HG03097 (cell line): ENCODE results near the gene BCL7A.

Experiments used
- ATAC-seq: cut with Tn5 transposase; IDR thresholded peaks from one replicate; pipeline ENCODE4 v1.9.1; 2021; ENCODE audit not compliant: unreplicated experiment, low FRiP score

Gene BCL7A

GRCh38 chr12:122072031-122072970 lies 50.6 kb downstream of the BCL7A start:
- no peak for ATAC-seq

GRCh38 chr12:122073815-122074214 lies 52.1 kb downstream of the BCL7A start:
- ATAC-seq: no peak

- no peak for ATAC-seq
Observed at GRCh38 chr12:122076743-122077495, 55.2 kb downstream of the BCL7A start.

DNA sequence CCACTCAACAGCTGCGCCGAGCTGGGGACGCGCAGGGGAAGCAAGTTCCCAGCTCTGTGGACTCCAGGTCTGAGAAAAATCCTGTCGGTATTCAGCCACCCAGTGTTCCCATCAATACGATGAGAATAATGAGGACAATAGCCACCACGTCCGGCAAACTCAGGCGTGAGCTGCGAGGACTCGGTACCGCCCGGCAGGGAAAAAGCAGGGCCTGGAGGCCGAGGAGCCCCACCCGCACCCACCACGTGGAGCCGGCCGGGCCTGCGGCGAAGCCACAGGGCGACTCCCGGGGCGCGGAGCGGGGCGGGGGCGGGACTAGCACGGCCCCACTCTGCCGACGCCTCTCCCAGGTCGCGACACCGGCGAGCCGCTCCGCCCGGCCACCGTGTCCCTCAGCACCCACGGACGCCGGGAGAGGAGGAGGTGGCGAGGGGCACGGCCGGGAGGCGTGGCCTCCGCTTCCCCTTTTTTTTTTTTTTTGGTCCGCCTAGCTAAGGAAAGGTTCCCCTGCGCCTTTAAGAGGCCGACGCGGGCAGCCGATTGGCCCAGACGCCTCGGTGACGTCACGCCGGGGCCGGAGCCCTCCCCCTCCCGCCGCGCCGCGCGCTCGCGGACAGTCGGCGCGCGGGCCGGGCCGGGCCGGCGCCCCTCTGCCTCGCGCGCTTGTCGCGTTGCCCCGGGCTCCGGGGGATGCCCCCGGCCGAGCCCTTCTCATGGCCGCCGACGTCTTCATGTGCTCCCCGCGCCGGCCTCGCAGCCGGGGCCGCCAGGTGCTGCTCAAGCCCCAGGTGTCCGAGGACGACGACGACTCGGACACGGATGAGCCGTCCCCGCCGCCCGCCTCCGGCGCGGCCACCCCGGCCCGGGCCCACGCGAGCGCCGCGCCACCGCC lies 56.7 kb downstream of the BCL7A start, which contains the start of gene MLXIP:
Gene MLXIP (plus strand): TSS at position 616 of the 892 bp plus-strand sequence. CDS start 98 bp downstream, at position 714.
- ATAC-seq: peak; percentile 60

DNA sequence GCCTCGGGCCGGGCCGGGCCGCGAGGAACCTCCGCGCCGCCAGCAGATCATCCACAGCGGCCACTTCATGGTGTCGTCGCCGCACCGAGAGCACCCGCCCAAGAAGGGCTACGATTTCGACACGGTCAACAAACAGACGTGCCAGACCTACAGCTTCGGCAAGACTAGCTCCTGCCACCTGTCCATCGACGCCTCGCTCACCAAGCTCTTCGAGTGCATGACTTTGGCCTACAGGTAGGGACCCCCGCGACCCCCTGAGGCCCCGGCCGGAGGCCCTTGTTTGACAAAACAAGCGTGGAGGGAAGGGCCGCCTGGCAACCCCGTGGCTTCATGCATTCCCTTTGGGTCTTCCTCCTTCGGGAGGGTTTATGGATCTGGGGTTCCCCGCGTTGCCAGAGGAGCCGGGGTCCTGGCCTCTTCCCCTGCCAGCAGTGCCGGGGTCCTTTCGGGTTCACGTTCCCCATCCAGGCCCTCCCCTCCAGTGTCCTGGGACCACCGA lies 57.4 kb downstream of the BCL7A start:
- no peak for ATAC-seq

GRCh38 chr12:122079532-122080081 lies 57.9 kb downstream of the BCL7A start:
- no peak for ATAC-seq

GRCh38 chr12:122080149-122081082 lies 58.7 kb downstream of the BCL7A start:
- no peak for ATAC-seq

- ATAC-seq: no peak
Observed at GRCh38 chr12:122081083-122081696, 59.5 kb downstream of the BCL7A start.

GRCh38 chr12:122081697-122082221 lies 60.1 kb downstream of the BCL7A start:
- ATAC-seq: peak; percentile 44

- ATAC-seq: no peak
Observed at GRCh38 chr12:122082621-122083356, 61.1 kb downstream of the BCL7A start.

GRCh38 chr12:122084857-122085405 lies 63.2 kb downstream of the BCL7A start:
- no peak for ATAC-seq

DNA sequence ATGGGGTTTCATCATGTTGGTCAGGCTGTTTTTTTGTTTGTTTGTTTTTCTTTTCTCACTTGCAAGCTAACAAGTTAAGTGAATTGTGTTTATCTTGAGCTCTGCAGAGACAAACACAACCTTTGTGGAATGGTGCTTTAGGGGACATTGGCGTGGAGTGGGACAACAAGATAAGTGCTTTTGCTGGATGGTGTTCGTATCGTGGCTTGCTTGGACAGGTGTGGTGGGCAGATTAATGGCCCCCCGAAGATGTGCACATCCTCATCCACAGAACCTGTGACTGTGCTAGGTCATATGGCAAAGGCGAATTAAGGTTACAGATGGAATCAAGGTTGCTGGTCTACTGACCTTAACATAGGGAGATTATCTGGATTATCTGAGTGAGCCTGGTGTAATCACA lies 63.9 kb downstream of the BCL7A start:
- ATAC-seq: no peak

DNA sequence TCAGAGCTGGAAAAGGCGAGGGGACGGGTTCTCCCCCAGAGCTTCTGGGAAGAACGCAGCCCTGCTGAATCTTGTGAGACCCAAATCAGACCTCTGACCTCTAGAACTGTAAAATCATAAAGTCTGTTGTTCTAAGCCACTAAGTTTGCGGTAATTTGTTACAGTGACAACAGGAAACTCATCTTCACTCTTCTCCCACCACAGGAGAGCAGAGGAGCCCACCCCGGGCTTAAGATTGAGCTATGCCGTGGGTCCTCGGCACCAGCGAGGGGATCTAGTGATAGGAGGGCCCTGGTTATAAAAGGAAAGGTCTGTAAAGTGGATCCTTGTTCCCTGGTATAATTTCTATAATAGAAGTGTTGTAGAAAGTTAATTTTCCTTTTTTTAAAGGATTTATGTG lies 64.4 kb downstream of the BCL7A start:
- no peak for ATAC-seq

DNA sequence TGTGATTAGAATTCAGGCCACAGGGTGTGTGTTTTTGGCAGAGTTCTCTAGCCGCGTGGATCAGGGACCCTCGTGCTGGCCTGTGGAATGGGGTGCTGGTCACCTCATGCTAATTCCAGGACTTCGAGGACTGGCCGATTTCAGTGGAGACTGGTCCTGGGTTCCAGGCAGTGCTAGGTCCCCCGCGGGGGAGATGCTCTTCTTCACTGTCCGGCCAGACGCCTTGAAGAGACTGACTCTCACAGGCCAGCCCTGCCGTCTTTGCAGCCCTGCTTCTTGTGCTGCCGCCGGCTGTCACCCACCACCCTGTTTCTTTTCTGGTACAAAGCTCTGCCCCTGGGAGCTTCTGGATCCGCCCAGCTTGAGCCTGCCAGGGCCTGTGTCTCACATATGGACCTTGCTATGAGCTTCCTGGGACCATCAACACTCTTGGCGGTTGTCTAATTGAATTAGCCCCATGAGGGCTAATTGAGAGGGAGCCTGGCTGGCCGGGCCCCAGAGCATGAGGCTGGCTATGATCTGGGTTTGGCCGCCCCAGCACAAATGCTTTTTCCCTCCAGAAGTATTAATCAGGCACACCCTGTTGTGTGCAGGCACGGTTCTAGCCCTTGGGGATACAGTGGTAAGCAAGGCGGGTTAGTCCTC lies 65.1 kb downstream of the BCL7A start:
- ATAC-seq: no peak

GRCh38 chr12:122087431-122088178 lies 65.9 kb downstream of the BCL7A start:
- no peak for ATAC-seq

DNA sequence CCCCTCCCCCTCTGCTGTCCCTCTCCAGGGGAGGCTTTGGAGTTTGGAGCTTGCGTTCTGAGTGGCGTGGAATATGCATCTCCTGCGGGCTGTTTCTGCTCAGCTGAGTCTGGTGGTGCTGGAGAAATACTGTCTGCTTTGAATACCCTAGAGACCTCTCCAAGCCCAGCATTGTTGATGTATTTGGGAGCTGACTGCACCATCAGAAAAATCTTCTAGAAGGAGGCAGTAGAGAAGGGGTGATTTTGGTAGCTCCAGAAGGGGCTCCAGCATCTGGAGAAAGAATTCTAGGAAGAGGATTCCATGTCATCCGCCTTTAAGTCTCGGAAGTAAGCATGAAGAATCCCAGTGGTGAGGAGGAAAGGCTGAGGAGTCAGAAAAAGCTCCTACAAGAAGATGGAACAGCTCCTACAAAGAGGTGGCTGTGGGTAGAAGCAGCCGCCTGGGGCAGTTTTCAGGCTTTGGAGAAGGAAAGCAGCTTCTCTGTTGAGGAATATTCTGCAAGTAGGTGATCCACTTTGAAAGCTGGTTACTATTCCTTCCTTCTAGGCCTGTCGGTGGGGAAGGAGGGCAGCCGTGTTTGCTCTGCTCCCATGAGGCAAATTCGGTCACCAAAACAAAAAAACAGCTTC lies 66.6 kb downstream of the BCL7A start:
- ATAC-seq: no peak
